C1 segment of cervical spinal cord (tissue), 14 donors: ENCODE results near the gene FUZ.

ENCODE experiments used
- DNase-seq, 14 donors: peaks; one replicate each; lab custom pipeline; 2025; lab: John Stamatoyannopoulos, UW

The FUZ gene

GRCh38 chr19:49812997-49813861 lies at the start of gene FUZ:
FUZ (minus strand) TSS chr19:49813292; CDS start chr19:49813106, 186 bp downstream.
- peak; percentile 44 to 99 (median 92) for DNase-seq

- no peak for DNase-seq
Measured at GRCh38 chr19:49862391-49863253, 49.5 kb upstream of the FUZ start.

GRCh38 chr19:49861541-49862378 lies 48.7 kb upstream of the FUZ start:
- no peak for DNase-seq

GRCh38 chr19:49861107-49861506 lies 48.0 kb upstream of the FUZ start:
- DNase-seq: no peak

GRCh38 chr19:49860336-49861102 lies 47.4 kb upstream of the FUZ start:
- no peak for DNase-seq

- no peak for DNase-seq
Measured at GRCh38 chr19:49859682-49860335, 46.7 kb upstream of the FUZ start.

- peak in 9 of 14 donors; percentile 21 to 79 (median 45) for DNase-seq
Measured at GRCh38 chr19:49858088-49858985, 45.2 kb upstream of the FUZ start.

- DNase-seq: no peak
Measured at GRCh38 chr19:49857838-49858087, 44.7 kb upstream of the FUZ start.

GRCh38 chr19:49857061-49857837 lies 44.2 kb upstream of the FUZ start:
- no peak for DNase-seq

GRCh38 chr19:49856574-49857021 lies 43.5 kb upstream of the FUZ start:
- DNase-seq: no peak

GRCh38 chr19:49855676-49856573 lies 42.8 kb upstream of the FUZ start:
- DNase-seq: no peak

- DNase-seq: no peak
Measured at GRCh38 chr19:49855277-49855675, 42.2 kb upstream of the FUZ start.

- no peak for DNase-seq
Measured at GRCh38 chr19:49854378-49855263, 41.5 kb upstream of the FUZ start.

GRCh38 chr19:49853852-49854377 lies 40.8 kb upstream of the FUZ start:
- no peak for DNase-seq

- DNase-seq: no peak
Measured at GRCh38 chr19:49852631-49853126, 39.6 kb upstream of the FUZ start.
